NCI-H2171 (cell line): ENCODE results near the gene OR14I1.

Experiments used
- DNase-seq: peaks from one replicate; lab custom pipeline; 2025; lab: John Stamatoyannopoulos, UW

Gene OR14I1

DNA sequence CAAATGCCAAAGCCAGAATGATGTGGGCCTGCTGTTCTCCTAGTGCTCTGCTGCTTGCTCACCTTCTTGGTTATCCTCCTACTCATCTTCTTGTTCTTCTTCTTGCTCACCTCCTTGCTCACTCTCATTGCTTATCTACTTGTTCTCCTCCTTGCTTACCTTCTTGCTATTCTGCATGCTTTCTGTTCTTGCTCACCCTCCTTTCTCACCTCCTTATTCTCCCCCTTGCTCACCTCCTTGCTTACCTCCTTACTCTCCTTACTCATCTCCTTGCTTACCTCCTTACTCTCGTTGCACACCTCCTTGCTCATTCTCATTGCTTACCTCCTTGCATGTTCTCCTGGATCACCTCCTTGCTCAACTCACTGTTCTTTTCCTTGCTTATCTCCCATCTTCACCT is at the start of gene OR14I1:
Gene OR14I1, minus strand, starts transcription at position 53 of the 400 bp plus-strand sequence.
- DNase-seq: no peak

DNA sequence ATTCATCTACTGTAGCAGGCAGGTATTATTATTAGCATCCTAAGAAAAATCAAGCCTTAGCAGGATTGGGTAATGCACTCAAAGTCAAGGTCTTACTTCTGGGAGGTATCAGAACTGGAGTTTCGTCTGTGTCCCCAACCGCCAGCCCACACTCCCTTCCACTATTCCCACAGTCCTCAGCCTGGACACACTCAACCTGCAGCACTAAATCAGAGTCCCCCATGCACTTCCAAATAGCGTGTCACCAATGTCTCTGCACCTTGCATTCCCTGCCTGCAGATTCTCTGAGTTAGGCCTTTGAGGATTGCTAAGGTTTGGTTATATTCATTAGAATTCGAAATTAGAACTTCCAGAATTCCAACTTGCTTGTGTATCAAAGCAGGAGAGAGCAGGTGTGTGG is 49.1 kb upstream of the OR14I1 start:
- DNase-seq: no peak

DNA sequence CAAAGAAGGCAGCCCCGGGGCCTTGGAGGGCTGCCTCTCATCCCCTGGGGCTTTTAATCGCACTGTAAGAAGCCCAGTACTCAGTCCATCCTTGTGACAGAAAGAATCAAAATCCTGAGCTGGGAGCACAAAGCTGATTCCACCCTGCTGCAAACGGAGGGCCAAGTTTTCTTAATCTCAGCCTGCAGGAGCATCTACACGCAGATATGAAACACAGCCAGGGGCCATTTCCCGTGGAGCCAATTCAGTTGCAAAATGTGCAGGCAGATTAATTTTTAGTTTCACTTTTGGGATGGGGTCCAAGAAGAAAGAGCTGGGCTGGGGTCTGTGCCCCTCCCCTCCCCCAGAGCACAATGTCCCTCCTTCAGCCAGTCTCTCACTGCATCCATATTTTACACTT is 48.6 kb upstream of the OR14I1 start:
- no peak for DNase-seq

DNA sequence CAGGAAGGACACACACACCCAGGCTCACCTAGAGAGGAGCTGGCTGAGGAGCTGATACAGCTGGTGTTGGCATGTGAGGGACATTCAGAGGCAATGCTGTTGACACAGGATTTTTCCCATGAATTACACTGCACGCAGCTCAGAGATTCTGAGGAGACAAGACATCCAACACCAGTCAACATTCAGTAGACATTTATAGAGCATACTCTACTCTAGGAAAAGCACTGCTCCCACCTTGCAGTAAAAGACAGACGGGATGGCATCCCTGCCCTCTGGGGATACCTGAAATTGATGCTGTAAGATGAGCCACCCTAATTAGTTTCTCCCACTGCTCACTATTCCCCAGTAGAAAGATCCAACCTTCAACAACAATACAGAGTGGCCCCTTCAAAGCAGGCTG is 47.9 kb upstream of the OR14I1 start:
- DNase-seq: no peak

DNA sequence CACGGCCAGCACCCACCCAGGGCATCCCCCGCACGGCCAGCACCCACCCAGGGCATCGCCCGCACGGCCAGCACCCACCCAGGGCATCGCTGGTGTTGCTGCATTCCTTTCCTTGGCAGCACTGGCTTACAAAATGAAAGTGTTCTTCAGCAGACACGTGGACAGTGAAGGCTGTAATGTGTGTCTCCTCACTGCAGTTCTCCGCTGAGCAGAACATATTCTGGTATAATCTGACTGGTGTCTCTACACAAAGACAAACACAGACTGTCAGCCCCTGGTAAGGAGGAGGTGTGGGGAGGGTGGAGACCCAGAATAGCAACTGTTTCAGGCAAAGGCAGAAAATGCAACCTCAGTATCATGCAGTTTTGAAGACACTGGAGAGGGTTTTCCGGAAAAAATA is 45.6 kb upstream of the OR14I1 start:
- no peak for DNase-seq

DNA sequence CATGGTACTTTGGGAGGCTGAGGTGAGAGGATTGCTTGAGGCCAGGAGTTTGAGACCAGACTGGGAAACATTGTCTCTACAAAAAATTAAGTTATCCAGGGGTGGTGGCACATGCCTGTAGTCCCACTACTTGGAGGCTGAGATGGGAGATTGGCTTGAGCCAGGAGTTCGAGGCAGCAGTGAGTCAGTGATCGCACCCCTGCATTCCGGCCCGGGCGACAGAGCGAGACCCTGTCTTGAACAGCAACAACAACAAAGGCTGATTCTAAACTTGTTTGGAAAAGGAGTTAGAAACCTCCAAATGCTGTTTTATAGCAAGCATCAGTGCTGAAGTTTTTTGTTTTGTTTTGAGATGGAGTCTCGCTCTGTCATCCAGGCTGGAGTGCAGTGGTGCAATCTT is 38.3 kb upstream of the OR14I1 start:
- no peak for DNase-seq

DNA sequence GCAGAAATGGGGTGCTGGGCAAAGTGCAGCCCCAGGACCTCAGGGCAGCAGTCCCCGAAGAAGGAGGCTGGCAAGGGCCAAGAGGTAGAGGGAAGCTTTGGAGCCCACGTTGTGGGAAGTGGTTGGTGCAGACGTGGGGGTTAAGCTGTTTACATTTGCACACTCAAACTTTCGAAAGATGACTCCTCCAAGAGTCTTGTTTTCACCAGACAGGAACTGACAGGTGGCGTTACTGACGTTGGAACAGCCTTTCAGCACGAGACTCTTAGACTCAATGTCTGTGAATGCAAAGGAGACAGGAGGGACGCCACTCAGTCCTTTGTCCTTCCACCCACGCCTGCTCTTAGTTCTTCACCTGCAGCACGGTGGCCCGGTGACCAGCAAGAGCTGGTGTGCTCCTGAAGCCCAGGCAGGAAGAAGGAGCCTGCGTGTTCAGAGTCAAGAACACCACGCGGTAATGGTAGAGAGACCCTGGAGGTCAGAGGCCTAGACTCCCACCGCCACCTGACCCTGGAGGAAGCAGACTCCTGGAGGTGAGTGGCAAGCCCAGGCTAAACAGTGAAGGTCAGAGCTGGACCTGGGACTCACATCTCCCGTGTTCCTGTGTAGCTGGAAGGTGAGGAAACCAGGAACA is 37.1 kb upstream of the OR14I1 start:
- no peak for DNase-seq

DNA sequence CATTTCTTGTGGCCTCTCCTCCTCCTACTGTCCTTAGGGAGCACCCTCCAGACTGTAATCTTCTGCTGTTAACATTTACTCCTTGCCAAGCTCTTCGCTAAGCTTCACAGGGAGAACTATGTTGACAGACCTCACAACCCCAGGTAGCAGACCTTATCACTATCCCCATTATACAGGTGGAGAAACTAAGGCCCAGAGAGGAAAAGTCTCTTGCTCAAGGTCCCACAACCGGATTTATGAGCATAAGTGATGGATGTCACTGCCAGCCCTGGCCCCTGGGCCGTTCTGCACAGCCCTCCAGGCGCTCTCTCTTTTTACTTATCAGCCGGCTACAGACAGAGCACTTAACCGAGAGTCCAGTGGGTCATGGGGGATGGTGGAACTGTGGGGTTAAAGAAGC is 34.9 kb upstream of the OR14I1 start:
- no peak for DNase-seq

DNA sequence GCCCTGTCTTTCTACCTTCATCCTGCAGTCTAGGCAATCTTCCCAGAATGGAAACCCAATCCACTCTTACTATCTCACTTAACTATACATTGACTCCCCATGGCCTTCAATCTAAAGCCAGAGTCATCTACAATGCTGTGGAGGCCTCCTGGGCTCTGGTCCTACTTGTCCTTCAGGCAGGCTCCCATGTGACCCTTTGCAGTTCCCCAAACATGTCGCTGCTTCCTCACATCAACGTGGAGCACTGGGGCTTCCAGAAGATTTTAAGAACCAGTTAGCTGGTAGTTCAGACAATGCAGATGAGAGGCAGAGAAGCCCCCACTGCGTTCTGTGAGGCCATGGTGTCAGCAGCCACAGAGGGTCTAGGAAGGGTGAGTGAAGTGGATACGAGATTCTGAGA is 34.4 kb upstream of the OR14I1 start:
- no peak for DNase-seq

DNA sequence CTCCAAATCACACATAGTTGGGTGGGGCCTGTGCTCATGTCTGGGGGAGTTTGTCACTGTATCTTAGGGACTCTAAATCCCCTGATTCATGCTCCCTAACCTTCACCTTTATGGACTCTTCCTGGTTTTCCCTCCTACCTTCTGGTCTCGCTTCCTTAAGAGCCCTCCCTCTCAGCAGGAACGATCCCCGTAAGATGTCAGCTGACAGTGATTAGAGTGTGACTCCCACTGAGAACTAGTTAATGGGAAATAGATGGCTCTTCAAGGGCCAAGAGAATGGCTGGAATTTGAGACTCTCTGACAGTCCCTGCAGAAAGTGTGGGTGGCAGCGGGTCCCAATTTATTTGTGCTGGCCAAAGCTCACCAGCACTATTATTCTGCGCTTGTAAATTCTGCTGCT is 31.0 kb upstream of the OR14I1 start:
- no peak for DNase-seq

DNA sequence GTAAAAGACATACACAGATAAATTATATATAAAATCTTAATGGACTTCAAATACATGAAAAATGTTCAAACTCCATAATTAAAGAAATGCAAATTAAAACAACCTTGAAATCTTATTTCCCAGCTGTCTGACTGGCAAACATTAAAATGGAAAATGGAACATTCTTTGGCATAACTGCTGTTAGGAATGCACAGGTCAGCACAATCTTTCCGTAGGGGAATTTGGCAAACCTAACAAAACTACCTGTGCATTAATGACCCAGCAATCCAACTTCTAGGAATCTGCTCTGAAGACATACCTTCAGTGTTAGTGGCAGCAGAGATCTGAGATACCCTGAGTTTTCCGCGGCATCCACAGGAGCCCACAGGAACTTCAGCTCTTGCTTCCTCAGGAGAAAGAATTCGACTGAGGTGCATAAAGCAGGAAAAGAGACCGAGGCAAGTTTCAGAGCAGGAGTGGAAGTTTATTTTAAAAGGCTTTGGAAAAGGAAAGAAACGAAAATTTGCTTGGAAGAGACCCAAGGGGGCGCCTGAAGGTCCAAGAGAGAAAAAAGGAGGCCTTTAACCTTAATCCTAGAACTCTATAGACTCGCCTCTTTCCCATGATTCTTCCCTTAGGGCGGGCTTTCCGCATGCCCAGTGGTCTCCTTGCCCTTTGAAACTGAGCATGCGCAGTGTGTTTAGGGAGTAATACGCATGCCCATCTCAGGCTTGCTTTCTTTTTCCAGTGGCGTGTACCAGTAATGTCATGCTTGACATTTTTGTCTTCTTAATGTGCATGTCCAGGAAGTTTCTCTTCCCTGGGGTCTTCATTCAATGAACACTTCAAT is 28.2 kb upstream of the OR14I1 start:
- DNase-seq: peak; percentile 31

DNA sequence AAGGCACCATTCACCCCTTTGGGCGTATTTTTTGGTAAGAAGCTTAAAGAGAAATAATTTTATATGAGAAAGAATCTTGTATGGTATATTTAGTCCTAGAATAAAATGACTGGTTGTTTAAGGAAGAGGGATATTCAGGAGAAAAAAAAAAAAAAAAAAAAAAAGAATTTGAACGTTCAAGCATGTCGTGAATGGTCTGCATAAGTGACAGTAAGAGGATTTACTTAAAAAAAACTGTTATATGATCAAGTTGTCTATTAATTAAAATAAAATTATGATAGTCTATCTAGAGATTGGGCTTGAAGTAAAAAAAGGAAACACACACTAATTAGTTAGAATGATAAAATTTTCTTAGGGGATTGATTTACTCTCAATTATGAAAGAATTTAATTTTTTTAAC is 11.7 kb upstream of the OR14I1 start:
- no peak for DNase-seq

DNA sequence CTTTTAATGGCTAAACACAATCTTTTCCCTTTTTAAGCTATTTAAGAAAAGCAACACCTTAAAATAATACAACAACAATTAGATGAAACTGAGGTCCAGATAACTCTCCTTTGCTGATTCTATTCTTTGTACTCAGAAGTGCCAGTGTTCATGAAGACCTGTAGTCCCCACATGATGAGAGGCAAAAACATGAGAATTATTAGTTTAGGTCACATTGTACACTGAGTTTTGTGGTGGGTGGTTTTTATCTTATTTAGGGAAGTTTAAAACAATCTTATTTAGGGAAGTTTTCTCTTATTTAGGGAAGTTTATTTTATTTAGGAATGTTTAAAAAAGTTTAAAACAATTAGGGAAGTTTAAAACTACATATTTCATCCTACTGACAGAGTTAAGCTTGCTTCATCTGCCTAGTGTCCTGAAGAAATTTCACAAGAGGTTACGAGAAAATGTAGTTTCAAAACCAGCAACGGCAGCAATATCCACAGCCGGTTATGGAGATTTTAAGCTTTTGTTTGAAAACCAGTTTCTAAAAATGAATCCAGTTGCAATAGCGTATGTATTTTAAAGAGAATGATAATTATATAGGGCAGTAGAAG is 7.8 kb upstream of the OR14I1 start:
- DNase-seq: no peak

DNA sequence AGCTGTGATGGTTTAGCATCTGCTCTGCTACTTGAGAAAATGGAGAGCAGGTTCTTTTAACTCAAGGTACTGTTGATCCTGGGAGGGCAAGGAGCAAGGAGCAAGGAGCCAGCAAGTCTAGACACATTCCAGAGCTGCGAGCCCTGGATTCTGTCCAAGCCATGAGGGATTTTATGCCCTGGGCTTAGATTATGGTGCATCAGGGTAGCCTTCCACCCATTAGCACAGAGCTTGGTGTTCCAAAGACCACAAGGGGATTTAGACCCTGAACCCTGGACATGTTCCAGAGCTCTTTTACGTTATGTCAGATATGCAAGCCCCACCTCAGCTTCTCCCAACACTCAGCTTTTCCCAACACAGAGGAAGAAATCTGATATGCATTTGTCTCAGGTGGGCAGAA is 2.0 kb upstream of the OR14I1 start:
- DNase-seq: no peak

DNA sequence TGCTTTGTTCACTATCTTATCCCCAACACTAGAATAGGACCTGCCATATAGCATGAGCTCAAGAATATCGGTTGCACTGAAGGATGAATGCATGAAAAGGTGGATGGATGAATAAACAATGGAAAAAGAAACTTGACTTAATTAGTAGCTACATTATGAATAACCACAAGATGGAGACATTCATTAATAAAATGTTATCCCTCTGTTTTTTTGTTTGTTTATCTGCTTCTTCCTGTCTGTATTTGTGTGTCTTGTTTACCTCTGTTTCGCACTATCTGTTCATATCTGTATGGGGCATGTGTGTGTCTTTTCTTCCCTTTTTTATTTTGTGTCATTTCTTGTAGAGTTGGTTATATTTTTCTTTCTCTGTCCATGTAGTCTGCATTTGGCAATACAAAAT is 1.1 kb upstream of the OR14I1 start:
- no peak for DNase-seq

DNA sequence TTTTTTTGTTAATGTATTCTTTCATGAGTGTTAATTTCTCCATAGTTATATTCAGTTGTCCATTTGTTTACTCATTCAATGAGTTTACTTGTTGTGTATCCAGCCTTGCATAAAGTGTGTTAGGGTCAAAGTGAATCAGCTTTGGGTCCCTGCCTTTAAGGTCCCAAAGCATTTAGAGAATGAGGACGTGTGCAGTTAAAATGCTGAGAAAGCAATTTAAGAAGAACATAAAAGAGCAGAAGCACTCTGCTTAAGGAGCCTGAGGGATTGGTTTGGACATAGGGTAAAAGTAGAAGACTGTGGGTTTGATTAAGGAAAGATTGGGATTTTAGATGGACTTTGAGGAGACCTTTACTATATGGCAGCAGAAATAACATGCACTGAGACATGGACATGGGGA is 3.5 kb downstream of the OR14I1 start:
- no peak for DNase-seq

DNA sequence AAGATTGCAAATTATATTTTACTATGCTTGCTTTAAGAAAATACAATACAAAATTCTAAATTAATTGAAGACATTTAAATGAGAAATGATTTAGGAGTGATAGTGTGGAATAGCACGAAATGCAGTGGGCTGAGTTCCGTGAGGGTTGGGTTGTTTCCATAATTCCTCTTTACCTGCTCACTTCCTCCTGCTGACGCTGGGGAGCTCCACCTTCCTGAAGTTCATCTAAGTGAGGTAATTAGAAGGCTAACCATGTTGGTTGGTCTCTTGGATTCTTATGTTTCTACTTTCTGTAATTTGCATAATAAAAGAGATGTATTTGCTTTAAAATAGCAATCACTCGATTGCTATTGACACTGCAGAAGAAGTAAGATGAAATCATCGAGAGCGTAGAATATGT is 4.7 kb downstream of the OR14I1 start:
- DNase-seq: no peak

DNA sequence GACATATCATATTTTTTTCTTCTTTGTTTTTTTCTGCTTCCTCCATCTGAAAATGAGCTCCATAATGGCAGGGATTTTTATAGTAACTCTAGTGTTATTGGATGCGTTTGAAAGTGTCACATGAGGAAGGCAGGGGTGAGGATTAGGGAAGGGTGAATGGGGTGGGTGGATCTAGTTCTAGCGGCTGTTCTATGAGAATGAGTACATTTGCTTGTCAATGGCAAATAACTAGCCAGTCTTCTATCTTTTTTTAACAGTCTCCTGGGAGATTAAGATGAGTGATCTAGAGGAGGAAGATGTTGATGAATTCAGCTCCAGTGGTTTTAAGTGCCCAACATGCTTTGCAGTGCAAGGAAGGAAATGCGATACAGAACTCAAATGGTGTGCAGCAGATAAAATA is 5.8 kb downstream of the OR14I1 start:
- no peak for DNase-seq

DNA sequence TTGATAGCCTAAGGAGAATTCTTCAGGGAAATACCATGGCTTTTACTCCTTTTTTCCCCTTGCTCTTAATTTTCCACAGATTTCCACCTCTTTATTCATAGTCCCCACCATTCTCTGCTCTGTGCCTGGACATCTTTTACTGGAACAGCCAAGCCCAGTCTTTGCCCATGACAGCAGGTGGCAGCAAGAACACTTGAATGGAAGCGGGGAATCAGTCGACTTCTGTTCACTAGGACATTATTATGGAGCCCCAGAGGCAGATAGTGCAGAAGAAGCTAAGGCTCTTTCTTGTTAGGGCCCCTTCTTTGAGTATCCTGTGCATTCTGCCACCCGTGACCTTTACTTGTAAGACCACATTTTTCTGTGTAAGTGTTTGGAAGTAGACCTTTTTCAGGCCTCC is 6.3 kb downstream of the OR14I1 start:
- DNase-seq: no peak

DNA sequence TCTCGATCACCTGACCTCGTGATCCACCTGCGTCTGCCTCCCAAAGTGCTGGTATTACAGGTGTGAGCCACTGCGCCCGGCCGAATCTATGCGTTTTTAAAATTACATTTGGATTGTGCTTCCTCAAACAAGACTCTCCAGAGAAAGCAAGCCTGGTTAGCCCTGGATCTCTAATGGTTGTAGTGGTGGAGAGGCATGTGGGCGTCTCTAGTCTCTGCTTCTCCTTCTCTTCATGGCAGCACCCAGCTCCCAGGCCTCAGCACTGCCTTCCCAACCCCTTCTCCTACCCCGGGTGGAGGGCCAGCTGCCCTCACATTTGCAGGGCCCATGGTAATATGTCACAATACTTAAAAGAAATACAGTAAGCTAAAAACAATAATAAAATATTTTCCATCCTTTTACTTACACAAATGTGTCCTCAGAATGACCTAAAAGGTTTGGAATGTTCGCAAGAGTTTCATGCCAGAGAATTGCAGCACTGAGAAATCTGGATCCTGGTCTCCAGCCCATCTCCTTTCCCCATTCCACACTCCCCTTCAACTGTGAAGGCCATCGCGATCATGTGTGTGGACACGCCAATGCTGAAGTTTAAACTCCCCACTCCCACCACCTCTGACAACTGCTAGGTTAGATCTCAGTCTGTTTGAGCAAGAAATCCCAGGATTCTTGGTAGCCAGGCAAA is 7.0 kb downstream of the OR14I1 start:
- no peak for DNase-seq

DNA sequence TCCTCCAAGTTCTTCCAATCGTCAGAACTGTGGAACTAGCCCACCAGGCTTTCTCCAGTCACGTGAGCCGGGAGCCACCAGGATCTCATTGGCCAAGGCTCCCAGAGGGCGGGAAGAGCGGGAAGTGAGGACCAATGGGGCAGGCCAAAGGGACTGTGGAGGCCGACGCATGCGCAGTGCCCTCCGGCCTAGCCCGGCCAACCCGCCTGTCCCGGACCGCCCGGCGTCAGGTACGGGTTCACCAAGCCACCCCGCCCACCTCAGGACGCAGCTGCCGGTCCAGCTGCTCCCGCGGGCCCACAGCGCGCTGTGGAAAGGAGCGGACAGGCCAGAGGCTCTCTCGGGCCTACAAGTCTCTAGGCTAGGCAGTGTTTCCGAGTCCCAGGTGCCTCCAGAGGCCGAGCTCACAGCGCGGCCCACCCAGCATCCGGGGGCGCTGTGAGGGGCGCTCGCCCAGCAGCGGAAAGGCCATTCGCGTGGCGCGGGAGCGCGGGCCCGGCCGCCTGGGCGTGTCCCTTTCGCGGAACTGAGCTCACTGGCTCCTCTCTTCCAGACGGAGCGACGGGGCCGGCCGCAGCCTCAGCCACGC is 10.9 kb downstream of the OR14I1 start:
- no peak for DNase-seq

DNA sequence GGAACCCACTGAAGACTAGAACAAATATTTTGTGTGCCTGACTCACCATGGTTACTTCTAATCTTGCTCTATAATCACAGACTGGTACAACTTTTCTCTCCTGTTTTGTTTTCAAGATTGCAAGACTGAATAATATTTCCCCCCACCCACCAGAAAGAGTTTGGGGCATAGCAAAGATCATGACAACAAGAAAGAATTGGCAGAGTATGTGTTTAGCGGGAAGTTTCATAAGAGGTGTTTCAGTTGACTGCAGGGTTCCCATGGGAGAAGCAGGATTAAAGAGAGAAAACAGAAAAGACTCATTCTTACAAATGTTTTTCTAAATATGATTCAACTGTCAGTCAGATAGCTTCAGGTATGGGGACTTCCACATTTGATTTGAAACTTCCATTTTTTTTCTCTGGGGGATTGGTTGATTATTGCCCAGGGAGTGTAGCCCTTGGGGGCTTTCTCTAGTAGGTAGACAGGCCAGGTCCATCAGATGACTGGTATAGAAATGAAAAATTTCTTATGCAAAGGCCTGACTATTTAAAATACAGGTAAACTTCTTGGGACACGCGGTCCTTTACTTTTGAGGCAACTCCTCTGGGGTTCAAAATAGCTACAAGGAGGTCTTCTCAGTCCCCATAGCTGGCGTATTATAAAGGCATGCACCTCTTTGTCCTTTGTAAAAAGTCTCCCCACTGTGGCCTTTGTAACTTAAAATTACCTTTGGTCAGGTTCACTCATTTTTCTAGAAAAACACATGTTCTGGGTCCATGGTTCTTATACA is 13.9 kb downstream of the OR14I1 start:
- DNase-seq: no peak
